ENCODE data around the gene ACVRL1. TPM values are rescaled to one million over a fixed set of nuclear protein-coding genes. Genes with fewer than 3 reads are reported as not detected.
"Not testable (repeated sequence)": the region's sequence is repeated elsewhere in the genome, so short reads cannot be mapped to it uniquely, and the experiment has no call there.

The ACVRL1 gene
- total RNA-seq, 1 donor from 2014 or later = 680 TPM

DNA sequence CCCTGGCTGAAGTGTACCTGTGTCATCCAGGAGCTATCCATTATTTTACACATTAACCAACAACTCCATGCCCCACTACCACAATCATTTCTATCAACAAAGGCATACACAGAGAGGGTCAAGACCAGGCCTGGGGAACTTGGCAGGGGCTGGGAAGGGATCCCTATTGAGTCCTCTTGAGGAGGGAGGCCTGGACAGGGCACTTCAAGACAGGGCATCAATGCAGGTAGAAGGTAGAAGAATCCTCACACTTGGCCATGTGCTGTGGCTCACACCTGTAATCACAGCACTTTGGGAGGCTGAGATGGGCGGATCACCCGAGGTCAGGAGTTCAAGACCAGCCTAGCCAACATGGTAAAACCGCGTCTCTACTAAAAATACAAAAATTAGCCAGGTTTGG lies 32.8 kb upstream of the ACVRL1 start:
- no peak for DNase-seq

DNA sequence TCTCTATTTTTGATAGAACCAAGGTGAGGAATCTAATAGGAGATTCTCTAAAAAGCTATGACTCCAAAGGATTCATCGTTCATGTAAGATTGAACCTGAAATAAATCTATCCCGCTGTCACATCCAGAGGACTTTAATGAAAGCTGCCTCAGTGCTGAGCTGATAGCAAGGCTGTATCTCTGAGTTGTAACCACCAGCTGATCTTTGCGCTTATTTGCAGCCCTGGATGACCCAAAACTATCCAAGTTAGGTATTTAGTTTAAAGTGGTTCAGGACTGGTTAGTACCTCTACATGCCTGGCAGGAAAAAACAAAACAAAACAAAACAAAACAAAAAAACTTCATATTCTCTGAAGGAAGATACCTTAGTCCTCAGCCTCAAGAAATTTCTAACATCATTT lies 28.2 kb upstream of the ACVRL1 start:
- no peak for DNase-seq

DNA sequence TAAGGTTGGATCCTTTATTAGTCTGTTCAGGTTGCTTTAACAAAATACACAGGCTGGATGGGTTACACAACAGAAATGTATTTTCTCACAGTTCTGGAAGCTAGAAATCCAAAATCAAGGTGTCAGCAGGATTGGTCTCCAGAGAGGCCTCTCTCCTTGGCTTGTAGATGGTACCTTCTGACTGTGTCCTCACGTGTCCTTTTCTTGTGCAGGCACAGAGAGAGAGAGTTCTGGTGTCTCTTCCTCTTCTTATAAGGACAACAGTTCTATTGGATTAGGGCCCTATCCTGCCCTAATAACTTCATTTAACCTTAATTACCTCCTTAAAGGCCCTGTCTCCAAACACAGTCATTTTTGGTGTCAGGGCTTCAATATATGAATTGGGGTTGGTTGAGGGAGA lies 24.0 kb upstream of the ACVRL1 start:
- no peak for DNase-seq

DNA sequence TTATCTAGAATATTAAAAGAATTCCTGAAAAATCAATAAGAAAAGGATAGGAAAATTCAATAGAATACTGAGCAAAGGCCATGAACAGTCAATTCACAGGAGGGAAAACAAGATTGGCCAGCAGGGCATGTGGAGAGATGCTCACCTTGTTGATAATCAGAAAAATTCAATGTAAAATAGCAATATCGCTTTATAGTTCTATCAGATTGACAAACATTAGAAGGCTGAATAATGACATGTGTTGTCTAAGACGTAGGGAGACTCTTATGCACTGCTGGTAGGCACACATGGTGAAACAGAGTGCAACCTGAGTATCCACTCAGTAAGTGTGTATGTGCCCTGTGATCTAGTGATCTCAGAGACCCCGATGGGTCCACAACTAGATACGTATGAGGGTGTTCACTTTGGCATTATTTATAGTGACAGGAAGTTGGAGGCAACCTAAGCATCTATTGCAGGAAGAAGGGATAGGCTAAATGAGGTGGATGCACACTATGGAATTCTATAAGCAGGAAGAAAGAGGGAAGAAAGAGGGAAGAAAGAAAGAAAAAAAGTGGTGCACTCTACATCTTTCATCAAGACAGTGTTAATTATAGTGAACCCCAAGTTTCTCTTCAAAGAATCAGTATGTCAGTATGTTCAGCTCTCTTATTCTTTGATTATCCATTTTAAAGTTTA lies 23.2 kb upstream of the ACVRL1 start:
- no peak for DNase-seq

DNA sequence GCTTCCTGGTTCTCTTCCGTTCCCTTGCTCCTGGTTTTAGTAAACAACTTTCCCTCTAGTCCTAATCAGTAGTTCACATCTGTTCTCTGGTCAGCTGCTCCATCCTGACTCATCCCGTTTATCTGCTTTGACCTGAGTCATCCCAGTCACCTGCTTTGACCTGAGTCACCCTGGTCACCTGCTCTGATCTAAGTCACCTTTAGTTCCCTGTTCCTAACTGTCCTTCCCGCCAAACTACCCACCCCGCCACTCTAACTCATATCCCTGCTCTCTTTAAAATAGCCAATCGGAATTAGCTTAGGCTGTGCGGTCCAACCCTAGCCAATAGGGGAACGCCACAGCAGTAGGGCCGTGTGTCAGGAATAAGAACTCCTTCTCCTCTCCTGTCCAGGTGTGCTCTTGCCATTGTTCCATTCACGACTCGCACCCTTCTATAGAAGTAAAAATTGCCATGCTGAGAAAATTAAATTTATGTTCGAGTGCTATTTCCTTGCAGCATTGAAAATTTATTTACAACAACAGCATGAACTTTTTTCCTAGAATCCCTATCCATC lies 22.6 kb upstream of the ACVRL1 start:
- peak; percentile 70 for DNase-seq

DNA sequence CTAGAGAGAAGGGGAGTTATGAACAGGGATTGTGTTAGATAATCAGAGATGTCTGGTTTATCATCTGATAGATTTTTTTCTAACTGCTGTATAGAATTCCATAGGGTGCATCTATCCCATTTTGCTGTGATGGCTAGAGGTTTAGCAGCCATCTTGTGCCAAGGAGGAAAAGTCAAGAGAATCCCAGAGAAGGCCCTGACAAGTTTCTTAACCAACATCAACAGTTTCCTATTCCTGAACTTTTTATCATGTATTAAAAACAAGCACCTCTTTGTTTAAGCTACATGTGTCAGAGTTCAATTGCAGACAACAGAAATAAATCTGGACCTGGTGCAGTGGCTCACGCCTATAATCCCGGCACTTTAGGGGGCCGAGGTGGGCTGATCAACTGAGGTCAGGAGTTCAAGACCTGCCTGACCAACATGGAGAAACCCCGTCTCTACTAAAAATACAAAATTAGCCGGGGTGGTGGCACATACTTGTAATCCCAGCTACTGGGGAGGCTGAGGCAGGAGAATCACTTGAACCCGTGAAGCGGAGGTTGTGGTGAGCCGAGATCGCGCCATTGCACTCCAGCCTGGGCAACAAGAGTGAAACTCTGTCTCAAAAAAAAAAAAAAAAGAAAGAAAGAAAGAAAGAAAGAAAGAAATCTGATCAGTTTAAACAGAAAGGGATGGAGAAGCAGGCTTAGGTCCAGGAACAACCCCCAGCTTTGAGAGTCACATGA lies 21.8 kb upstream of the ACVRL1 start:
- not testable (repeated sequence) for DNase-seq

DNA sequence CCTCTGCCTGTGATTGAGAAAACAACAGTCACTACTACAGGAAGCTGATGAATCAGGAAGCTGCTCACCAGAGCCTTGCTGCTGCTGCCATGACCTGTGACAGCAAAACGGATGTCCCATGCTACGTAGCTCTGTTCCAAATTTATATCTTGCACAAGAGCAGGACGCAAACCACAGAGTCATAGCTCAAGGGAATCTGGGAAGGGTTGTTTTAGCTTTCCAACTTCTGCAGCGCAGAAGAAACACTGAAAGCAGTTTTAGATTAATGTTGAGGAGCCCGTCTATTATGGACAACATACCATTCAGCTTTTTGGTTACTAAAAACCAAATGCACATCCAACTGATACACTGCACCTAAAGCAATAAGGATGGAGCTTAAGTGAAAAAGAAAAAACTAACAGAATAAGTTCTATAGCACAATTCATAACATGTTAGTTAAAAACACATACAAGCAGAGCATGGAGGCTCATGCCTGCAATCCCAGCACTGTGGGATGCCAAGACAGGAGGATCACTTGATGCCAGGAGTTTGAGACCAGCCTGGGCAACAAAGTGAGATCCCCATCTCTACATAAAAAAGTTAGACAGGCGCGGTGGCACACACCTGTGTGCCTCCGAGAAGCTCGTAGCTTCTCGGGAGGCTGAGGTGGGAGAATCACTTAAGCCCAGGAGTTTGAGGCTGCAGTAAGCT lies 21.1 kb upstream of the ACVRL1 start:
- DNase-seq = peak; percentile 98

DNA sequence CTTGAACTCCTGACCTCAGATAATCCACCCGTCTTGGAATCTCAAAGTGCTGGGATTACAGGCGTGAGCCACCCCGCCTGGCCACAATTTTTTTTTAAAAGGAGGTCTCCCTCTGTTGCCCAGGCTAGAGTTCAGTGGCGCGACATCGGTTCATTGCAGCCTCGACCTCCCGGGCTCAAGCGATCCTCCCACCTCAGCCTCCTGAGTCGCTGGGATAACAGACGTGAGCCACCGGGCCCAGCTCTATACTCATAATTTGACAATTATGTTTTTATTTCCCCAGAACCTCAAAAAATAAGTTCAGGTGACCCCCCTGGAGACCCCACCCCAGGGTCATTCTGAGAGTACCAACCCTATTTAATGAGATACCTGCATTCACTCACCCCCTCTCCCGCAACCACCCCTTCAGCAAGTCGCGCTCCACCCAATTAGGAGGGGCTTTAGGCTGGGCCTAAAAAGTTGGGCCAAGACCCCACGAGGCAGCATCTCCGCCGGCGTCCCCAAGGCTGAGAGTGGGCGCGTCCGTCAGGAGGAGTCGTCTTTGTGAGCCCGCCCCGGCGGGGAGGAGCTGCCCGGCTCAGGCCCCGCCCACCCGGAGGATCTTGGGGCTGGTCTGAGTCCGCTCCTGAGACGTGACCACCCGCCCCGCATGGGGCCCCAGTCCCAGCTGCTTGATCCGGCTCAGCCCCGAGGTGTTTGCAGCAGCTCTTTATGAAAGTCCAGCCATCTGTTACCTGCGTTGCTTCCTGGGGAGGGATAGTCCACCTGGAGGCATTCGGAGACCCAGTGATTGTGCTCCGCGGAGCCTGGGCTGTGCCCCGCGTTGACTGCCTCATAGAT lies 19.6 kb upstream of the ACVRL1 start, which contains the start of gene ANKRD33:
Gene ANKRD33 (plus strand): TSS at position 628 of the 840 bp plus-strand sequence. CDS start 84 bp downstream, at position 712.
- peak; percentile 59 for DNase-seq

DNA sequence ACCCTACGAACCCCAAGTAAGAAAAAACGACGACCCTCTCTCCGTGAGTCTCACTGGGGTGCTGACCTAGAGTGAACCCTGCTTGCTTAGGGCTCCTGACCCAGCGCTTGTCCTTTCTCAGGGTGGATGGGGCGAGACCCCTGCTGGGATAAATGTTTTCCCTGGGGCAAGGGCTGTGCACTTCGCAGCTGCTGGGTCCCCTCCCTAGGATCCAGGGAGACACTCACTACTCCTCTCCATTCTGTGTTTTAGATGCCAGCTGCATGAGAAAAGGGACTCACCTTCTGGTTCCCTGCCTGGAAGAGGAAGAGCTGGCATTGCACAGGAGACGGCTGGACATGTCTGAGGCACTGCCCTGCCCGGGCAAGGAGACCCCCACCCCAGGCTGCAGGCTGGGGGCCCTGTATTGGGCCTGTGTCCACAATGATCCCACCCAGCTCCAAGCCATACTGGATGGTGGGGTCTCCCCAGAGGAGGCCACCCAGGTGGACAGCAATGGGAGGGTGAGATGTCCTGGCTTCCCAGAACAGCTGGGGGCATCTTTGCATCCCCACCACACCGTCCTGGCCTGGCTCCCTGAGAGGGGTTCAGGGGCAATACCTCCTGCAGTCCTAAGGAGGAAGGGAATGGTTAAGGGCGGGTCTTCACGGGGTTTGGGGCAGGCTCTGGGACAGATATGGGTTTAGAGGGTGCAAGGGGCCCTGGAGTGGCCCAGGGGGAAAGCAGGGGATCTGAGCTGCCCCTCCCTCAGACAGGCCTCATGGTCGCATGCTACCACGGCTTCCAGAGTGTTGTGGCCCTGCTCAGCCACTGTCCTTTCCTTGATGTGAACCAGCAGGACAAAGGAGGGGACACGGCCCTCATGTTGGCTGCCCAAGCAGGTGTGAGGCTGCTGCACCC lies 18.7 kb upstream of the ACVRL1 start:
- no peak for DNase-seq

DNA sequence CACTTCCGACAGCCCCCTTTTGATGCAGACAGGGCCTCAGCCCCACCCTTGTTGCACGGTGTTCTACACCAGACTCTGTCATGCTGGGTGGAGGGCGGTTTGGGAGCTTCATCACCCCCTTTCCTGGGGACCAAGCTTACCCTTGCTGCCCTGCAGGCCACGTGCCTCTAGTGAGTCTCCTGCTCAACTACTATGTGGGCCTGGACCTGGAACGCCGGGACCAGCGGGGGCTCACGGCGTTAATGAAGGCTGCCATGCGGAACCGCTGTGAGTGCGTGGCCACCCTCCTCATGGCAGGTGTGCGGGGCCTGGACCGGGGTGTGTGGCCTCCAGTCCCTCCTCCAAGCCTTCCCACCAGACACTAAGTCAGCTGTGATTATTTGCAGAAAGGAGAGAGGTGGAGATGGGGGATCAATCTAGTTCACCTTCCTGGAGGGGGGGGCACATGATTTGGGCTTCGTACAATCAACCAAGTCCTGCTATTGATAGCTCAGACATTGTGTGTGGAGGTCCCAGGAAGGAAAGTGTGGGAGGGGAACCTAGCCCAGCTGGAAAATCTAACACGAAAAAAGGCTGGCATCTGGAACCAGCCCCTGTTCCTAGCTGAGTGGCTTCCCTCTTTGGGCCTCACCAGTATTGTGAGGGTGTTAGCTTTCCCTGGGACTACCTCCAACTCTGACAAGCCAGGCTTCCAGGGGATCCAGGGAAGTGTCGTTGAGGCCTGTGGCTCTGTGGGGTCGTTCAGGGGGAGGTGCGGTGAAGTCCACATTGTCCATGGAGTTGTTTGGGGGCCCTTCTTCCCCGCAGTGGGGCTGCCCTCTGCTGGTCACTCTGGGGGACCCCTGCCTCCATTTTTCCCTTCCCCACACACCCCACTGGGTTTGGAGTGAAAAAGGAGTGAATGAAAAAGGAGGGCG lies 17.8 kb upstream of the ACVRL1 start:
- no peak for DNase-seq

DNA sequence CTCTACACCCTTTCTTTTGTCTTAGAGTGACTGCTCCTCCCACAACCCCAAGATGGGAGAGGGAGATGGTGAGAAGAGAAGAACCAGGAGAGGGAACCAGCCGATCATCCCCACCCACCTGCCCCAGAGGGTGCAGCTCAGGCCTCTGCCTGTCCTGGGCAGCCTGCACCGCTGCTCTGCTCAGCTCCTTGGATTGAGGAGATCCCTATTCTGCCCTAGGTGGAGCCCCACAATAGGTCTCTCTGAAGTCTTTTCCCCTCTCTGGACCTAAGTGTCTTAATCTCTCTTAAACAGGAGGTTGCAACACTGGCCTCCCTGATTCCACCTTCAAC lies 17.2 kb upstream of the ACVRL1 start:
- no peak for DNase-seq

DNA sequence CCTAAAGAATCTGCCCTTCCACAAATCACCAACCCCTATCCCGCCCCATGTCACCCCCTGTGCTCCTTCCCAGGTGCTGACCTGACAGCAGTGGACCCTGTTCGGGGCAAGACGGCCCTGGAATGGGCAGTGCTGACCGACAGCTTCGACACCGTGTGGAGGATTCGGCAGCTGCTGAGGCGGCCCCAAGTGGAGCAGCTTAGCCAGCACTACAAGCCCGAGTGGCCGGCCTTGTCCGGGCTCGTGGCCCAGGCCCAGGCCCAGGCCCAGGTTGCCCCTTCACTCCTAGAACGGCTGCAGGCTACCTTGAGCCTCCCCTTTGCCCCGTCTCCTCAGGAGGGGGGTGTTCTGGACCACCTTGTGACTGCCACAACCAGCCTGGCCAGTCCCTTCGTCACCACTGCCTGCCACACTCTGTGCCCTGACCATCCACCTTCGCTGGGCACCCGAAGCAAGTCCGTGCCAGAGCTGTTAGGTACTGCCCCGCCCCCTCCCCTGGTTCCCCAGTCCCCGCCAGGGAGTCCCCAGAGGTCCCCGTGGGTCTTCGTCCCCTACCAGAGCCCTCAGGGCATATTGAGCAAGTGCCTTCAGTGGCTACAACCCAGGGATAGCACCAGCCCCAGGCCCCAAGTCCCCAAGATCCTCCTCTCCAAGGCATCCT lies 16.7 kb upstream of the ACVRL1 start:
- DNase-seq = no peak

DNA sequence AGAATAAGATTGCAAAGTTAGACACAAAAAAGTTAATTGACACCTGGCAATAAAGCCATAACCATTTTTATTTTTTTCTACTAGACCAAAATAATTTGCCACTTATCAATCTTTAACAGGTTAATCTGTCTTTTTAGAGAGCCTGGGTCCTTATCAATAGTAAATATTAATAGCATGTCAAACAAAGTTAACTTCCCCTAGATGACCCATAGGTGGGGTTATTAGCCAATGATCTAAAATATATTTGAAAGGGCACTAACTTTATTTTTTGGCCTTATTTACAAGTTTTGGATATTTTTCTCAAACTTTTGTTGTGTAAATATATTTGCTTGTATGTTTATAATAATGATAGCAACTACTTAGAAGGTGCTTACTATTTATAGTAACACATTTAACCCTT lies 15.5 kb upstream of the ACVRL1 start:
- DNase-seq = peak; percentile 56

DNA sequence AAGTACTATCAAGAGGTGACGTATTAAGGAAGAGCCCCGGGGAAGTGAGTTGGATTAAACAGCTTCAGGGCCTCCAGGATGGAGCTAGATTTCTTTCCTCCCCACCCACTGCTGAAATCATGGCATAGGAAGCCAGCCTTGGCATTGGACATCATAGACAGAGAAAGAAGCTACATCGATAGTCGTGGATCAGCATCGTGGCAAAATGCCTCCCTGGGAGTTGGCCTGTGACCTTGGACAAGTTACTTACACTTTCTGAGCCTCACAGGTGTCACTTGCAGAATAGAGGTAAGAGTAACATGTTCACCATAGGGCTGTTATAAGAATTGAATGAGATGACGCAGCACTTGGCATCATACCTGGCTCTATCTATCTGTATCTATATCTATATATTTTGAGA lies 13.5 kb upstream of the ACVRL1 start:
- no peak for DNase-seq

DNA sequence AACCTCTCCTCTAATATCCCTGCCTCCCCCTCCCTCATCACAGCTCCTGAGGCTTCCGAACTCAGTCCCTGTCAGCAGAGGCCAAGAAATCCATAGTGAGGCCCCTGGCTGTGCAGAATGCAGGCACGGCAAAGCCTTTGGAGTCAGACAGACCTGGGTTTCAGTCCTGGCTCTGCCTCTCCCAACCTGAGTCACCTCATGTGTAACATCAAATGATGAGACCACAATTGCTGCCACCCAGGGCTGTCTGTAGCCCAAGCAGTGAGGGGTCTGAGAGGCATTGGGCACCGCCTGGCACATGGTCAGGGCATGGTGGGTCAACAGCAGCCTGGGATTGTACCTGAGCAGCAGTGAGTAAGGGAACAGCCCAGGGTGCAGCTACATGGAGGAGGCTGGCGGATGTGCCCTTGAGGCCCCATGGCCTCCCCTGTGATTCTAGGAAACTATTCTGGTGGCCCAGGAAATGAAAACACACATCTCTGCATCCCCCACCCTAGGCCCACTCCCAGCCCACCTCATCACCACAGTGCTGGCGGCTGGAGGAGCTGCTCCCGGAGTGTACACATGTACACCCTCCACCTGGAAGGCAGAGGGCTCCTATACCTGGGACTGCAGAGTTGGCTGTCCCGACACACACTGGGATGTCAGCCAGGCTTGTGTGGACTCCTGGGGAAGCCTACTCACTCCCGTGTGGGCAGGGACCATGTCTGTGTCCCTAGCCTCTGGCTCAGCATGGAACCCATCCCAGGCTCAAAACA lies 11.7 kb upstream of the ACVRL1 start:
- DNase-seq = no peak

DNA sequence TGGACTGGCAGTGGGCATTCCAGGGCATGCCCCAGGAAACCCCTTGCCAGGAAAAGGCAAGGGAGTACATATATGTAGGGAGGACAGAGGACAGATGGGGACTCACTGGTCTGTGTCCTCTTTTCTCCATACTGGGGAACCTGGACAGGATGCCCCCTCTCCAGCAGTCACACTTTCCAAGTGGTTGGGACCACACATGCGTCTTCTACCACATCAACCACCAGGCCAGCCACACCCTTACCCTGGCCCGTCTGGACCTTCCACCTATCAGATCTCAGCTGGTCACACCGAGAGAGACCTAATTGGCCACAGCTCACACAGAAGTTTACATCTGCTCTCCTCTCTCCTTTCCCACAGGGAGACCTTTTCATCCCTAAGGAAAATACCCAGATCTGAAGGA lies 11.1 kb upstream of the ACVRL1 start:
- no peak for DNase-seq

DNA sequence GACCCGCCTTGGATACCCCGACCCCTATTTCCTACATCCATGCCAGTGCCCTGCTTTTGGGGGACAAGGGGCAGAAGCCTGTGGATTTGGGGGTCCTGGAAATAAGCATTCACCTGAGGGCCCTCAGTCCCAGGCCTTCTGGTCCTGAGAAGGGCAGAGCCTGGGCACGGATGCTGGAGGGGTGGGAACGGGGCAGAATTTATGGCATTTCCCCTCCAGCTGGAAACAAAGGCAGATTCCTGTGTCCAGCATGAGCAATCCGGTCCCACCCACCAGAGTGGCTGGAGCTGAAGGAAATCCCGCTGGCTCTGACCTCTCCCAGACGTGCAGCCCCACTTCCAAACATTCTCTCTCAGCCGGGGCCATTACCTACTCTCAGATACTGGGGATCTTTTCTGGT lies 10.1 kb upstream of the ACVRL1 start:
- peak; percentile 96 for DNase-seq

DNA sequence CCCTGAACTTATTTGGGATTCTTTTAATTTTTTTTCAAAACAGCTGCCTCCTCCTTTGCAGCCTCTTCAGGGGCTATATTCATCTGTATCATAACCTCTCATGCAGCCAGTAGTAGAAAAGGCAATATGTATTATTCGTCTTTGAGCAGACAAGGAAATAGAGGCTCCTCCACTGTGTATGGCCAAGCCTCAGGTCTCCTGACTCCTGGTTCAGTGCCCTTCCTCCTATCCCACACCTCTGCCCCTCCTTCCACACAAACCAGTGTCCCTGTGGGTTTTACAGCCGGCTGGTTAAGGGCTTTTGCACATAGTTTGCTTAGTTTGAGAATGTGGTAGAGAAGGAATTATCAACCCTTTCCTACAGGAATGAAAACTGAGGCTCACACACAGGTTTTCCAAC lies 8.8 kb upstream of the ACVRL1 start:
- DNase-seq = no peak

DNA sequence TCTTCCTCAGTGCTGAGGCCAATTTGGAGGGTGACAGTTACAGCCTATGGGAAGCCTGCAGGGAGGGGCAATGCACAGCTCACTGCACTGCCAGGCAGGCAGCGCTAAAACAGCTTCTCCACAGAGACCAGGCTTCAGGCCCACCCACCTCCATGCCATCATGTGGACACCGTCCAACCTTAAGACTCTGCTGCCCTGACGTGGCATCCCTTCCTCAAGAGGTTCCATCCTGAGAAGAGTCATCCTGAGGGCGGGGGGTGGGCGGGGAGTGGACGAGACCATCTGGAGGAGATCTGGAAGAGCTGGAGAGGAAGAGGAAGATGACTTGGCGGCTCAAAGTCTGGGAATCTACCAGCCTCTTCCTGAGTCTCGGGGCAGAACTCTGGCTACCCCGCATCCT lies 8.4 kb upstream of the ACVRL1 start:
- DNase-seq = peak; percentile 98
